K562 (cell line): Measurements from ENCODE around the gene LRMDA. TPM values are rescaled to one million over a fixed set of nuclear protein-coding genes. Genes with fewer than 3 reads are reported as not detected.

ENCODE experiments used
- ATAC-seq: fragments of 200-7000 bp; cut with Tn5 transposase; 3 replicates; pipeline ENCODE4 v1.9.1; 2020; ENCODE audit warnings: moderate library complexity
- BruUV-seq: library from RNA; stranded (reverse); fragments of 400-500 nt; replicated peaks from 2 replicates; lab custom pipeline; 2021; lab: Mats Ljungman, UMichigan
- CTCF ChIA-PET: fragments of 300-600 bp; formaldehyde crosslinking; extraction: SDS; loops from one replicate; lab custom pipeline; 2021; ENCODE audit warnings: low intra/inter-chr PET ratio; lab: Yijun Ruan, JAX
- POLR2A ChIA-PET: fragments of 300-600, 350-650 bp; sonication (Branson Sonifier 250); formaldehyde crosslinking; extraction: SDS; loops from one replicate; lab custom pipeline; 2021; ENCODE audit warnings: antibody characterized with exemption, inconsistent platforms; lab: Yijun Ruan, JAX
- DNase-seq, 4 experiments: peaks; one replicate each; pipeline versions ENCODE4 v3.0.0 to v3.0.0-alpha.2; 2011 to 2018; ENCODE audit warnings: low spot score in 3 of 4, mixed read lengths in 3 of 4; ENCODE audit errors: extremely low read depth in 1 of 4
- FAIRE-seq: peaks from 2 replicates; lab custom pipeline; 2011; peaks lifted over from hg19 to GRCh38; lab: Jason Lieb, UNC
- H2AFZ ChIP-seq: 2 replicates; pipeline ENCODE4 v1.6.0; 2011; ENCODE audit warnings: low read depth, low read length, control low read depth, inconsistent platforms
- H3K27ac ChIP-seq: fragments of 200-600 bp; 3 replicates; pipeline ENCODE4 v1.8.0; 2011; ENCODE audit warnings: low read depth, mild to moderate bottlenecking, control low read depth, inconsistent platforms, low read length, moderate library complexity, mixed read lengths; ENCODE audit errors: extremely low read depth
- H3K27me3 ChIP-seq, 2 experiments: fragments of 300-600 bp in 1 of 2; 2 replicates in 1 of 2; 3 replicates in 1 of 2; pipeline versions ENCODE4 v1.6.0 to v1.8.0; 2011; ENCODE audit warnings: inconsistent platforms in 2 of 2, low read length in 2 of 2, mild to moderate bottlenecking in 1 of 2, mixed read lengths in 1 of 2, moderate library complexity in 1 of 2; ENCODE audit not compliant: control insufficient read depth in 2 of 2, insufficient read depth in 2 of 2
- H3K36me3 ChIP-seq: fragments of 300-600 bp; 3 replicates; pipeline ENCODE4 v1.8.0; 2011; ENCODE audit warnings: mild to moderate bottlenecking, low read length, inconsistent platforms; ENCODE audit not compliant: control insufficient read depth, insufficient read depth
- H3K4me1 ChIP-seq, 2 experiments: fragments of 200-600 bp in 1 of 2; replicated peaks in 1 of 2; 2 replicates in 1 of 2; 3 replicates in 1 of 2; pipeline versions ENCODE4 v1.5.1 to v1.8.0; 2011; ENCODE audit warnings: inconsistent platforms in 2 of 2, low read length in 2 of 2, mild to moderate bottlenecking in 1 of 2, mixed read lengths in 1 of 2, moderate library complexity in 1 of 2; ENCODE audit not compliant: control insufficient read depth in 2 of 2, insufficient read depth in 2 of 2
- H3K4me2 ChIP-seq: 2 replicates; pipeline ENCODE4 v1.6.1; 2011; ENCODE audit warnings: low read length, control low read depth, inconsistent platforms, mixed read lengths; ENCODE audit not compliant: insufficient read depth
- H3K4me3 ChIP-seq: fragments of 200-600 bp; sonication (generic), shearing (Covaris generic); 2 replicates; pipeline ENCODE4 v1.5.1; 2016; ENCODE audit warnings: control low read depth, inconsistent platforms
- H3K79me2 ChIP-seq: fragments of 200-600 bp; 3 replicates; pipeline ENCODE4 v1.8.0; 2011; ENCODE audit warnings: low read length, inconsistent platforms; ENCODE audit not compliant: control insufficient read depth, insufficient read depth
- H3K9ac ChIP-seq, 2 experiments: 2 replicates each; pipeline versions ENCODE4 v1.6.0 to v1.6.1; 2011; ENCODE audit warnings: low read depth in 2 of 2, low read length in 2 of 2, control low read depth in 1 of 2, inconsistent platforms in 1 of 2, mild to moderate bottlenecking in 1 of 2, mixed read lengths in 1 of 2; ENCODE audit not compliant: insufficient read depth in 1 of 2
- H3K9me1 ChIP-seq: one replicate; pipeline ENCODE4 v1.6.0; 2011; ENCODE audit warnings: inconsistent platforms, mild to moderate bottlenecking, low read length, moderate library complexity; ENCODE audit not compliant: control insufficient read depth, insufficient read depth
- H3K9me3 ChIP-seq: replicated peaks from 2 replicates; pipeline ENCODE4 v1.5.1; 2011; ENCODE audit warnings: low read depth, low read length, inconsistent platforms; ENCODE audit not compliant: control insufficient read depth, insufficient read depth
- H4K20me1 ChIP-seq: replicated peaks from 2 replicates; pipeline ENCODE4 v1.6.1; 2011; ENCODE audit warnings: low read length, inconsistent platforms, mixed read lengths; ENCODE audit not compliant: control insufficient read depth, insufficient read depth
- CCAR2 ChIP-seq: fragments of 200-400 bp; formaldehyde crosslinking; IDR thresholded peaks from 2 replicates; pipeline ENCODE4 v1.6.1; 2017; ENCODE audit warnings: mild to moderate bottlenecking, low read depth, low read length
- CHAMP1 ChIP-seq: fragments of 450-650 bp; IDR thresholded peaks from 2 replicates; pipeline ENCODE4 v1.6.1; 2016; ENCODE audit warnings: mild to moderate bottlenecking
- ETS1 ChIP-seq: conservative IDR thresholded peaks from 2 replicates; pipeline ENCODE4 v1.6.1; 2011; ENCODE audit warnings: low read depth, mild to moderate bottlenecking, low read length; ENCODE audit not compliant: control insufficient read depth
- FOXJ2 ChIP-seq: fragments of 200-800 bp; sonication (Bioruptor generic); IDR thresholded peaks from 2 replicates; pipeline ENCODE4 v1.6.1; 2016; ENCODE audit warnings: missing genetic modification characterization, missing compliant biosample characterization
- KHSRP ChIP-seq: fragments of 450-650 bp; IDR thresholded peaks from 2 replicates; pipeline ENCODE4 v1.6.1; 2017
- PHB2 ChIP-seq: fragments of 450-650 bp; IDR thresholded peaks from 2 replicates; pipeline ENCODE4 v1.6.1; 2017; ENCODE audit warnings: low read depth
- POLR2G ChIP-seq: fragments of 200-400 bp; formaldehyde crosslinking; IDR thresholded peaks from 2 replicates; pipeline ENCODE4 v1.6.1; 2017; ENCODE audit warnings: low read depth, mild to moderate bottlenecking, antibody characterized with exemption, low read length, moderate library complexity
- SETDB1 ChIP-seq: IDR thresholded peaks from one replicate; pipeline ENCODE4 v1.6.1; 2012; ENCODE audit warnings: low read length, control low read depth, inconsistent platforms
- SNIP1 ChIP-seq: fragments of 450-650 bp; IDR thresholded peaks from 2 replicates; pipeline ENCODE4 v1.7.1; 2017; ENCODE audit warnings: low read depth, mild to moderate bottlenecking
- ZBTB1 ChIP-seq: sonication (generic); formaldehyde crosslinking; IDR thresholded peaks from 2 replicates; pipeline ENCODE4 v1.8.1; 2023; ENCODE audit warnings: missing genetic modification reagents, low read depth, mild to moderate bottlenecking, borderline replicate concordance
- ZNF407 ChIP-seq: fragments of 450-650 bp; IDR thresholded peaks from 2 replicates; pipeline ENCODE4 v1.6.1; 2016; ENCODE audit warnings: low read depth
- ZNF699 ChIP-seq: fragments of 250-450 bp; sonication (Bioruptor Pico); IDR thresholded peaks from 2 replicates; pipeline ENCODE4 v1.8.0; 2021; ENCODE audit warnings: mild to moderate bottlenecking, moderate library complexity; ENCODE audit not compliant: insufficient replicate concordance
- WGBS: fragments of 100-300 bp; shearing (Covaris generic); methylation state at CpG from one replicate; pipeline ENCODE4 v1.1.6; 2016; ENCODE audit warnings: low coverage, mixed read lengths; ENCODE audit not compliant: insufficient coverage; ENCODE audit errors: missing lambda C conversion rate; 5-methylcytosine and 5-hydroxymethylcytosine counted together
- in situ Hi-C: fragments of 300-500 bp; cut with MboI; formaldehyde crosslinking; loops from 4 replicates; pipeline ENCODE4 v1.15.0; 2018; ENCODE audit warnings: inconsistent platforms, mixed read lengths
- intact Hi-C: fragments of 100-400 bp; cut with micrococcal nuclease; formaldehyde crosslinking; loops from 2 replicates; pipeline ENCODE4 v1.14.2; 2022
- polyA plus RNA-seq, 8 experiments: library from polyadenylated mRNA; depleted of rRNA in 4 of 8; stranded (reverse) in 5 of 8; unstranded in 3 of 8; fragments of >200 nt; fragmentation: Nextera tagmentation in 2 of 8; fragmentation: Illumina TruSeq in 1 of 8; extraction: Ambion mirVana in 2 of 8; extraction: Trizol in 1 of 8; gene quantifications; 2 replicates each; pipeline versions ENCODE4 v1.2.1 to v1.2.3, GENCODE V29; 2011 to 2014; ENCODE audit warnings: inconsistent platforms in 1 of 8, missing spikeins in 1 of 8
- total RNA-seq, 7 experiments: library from RNA; depleted of rRNA in 6 of 7; stranded (reverse); fragments of >200 nt in 6 of 7; fragmentation: Illumina TruSeq in 2 of 7; extraction: Trizol in 2 of 7; gene quantifications; 2 replicates each; pipeline versions ENCODE4 v1.2.1 to v1.2.3, GENCODE V29; 2011 to 2021; ENCODE audit warnings: low replicate concordance in 1 of 7

The LRMDA gene
- total and polyA plus RNA-seq, 9 of the 15 experiments (the other 6 are each of a cell fraction or from before 2014, with no cell fraction given) = 0.25 TPM; not detected in 8

GRCh38 chr10:75605096-75605495, 173.7 kb downstream of the LRMDA start:
- no peak overlapping the region for H3K9ac ChIP-seq
- no peaks in the 10 kb centered on the region for H3K79me2 ChIP-seq
- H3K27ac ChIP-seq = no peak overlapping the region
- no peak overlapping the region for H3K4me2 ChIP-seq
- CTCF ChIA-PET = no interaction called here
- POLR2A ChIA-PET = interaction anchor here (1.3 to 1.7 kb wide), 2 partner anchors 9 to 11 kb away, joined by 4 to 5 read pairs; no protein-coding TSS in a partner anchor
- intact Hi-C loops = no loop called here
- no peaks in the 10 kb centered on the region for H4K20me1 ChIP-seq
- no peak for FAIRE-seq
- H3K9me3 ChIP-seq = no peaks in the 10 kb centered on the region
- H3K4me1 ChIP-seq = no peaks in the 10 kb centered on the region
- 0% methylated on average over 4 of the region's 4 CpGs for WGBS
- H3K27me3 ChIP-seq = no peaks in the 10 kb centered on the region
- no peaks in the 10 kb centered on the region for H3K36me3 ChIP-seq
- in situ Hi-C loops = no loop called here
- ATAC-seq = no peak
- no peak overlapping the region for H3K4me3 ChIP-seq
- DNase-seq = no peak
- no peak overlapping the region for H2AFZ ChIP-seq
- no TSS peak for BruUV-seq
- H3K9me1 ChIP-seq = no peaks in the 10 kb centered on the region
- TF ChIP-seq SNIP1 = no peak
- no peak for TF ChIP-seq POLR2G
- TF ChIP-seq ZNF699 (CRISPR knock-in tag) = no peak
- TF ChIP-seq CCAR2 = no peak
- TF ChIP-seq PHB2 = no peak
- TF ChIP-seq KHSRP = no peak
- no peak for TF ChIP-seq FOXJ2 (tag)
- no peak for TF ChIP-seq ZNF407
- no peak for TF ChIP-seq ETS1
- no peak for TF ChIP-seq SETDB1
- TF ChIP-seq ZBTB1 (CRISPR knock-in tag) = no peak
- TF ChIP-seq CHAMP1 = no peak
